ENCODE results near the gene MEX3C. TPM values are rescaled to one million over a fixed set of nuclear protein-coding genes. Genes with fewer than 3 reads are reported as not detected.

Gene MEX3C
- total and polyA plus RNA-seq, 12 donors, result 7.0 to 38.9 (median 29.6) TPM

DNA sequence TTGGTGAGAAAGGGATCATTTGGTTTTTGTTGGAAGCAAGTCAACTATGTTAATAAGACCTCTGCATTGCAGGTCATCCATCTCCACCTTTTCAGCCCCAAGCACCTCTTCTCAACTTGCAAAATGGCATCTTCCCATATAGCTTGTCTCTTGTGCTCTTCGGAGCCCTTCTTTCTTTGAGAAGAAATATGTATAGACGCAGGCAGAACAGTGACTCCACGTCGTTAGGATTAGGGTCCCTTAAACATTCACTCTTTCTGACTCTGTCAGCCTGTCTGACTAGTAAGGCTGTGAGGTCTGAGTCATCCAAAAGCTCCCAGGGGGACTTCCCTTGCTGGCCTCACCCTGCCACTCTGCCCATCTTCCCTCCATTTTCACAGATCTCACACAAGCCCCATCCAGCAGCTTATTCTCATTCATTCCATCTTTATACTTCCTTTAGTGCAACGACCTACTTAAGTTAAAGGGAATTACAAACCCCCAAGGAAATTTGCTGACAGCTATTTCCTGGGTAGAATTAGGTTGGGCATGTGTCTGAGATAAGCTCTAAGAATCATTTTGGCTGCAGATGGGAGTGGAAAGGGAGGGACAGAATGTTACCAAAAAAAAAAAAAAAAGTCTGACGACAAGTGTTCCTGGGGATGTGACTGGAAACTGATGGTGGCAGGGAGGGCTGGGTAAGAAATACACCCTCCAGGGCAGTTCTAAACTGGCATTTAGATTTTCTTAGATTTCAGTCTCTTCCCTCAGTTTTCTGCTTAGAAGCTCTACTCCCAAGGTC lies 37.7 kb upstream of the MEX3C start:
- no peaks in the 10 kb centered on the region for H3K27me3 ChIP-seq
- H3K4me1 ChIP-seq (replicated peaks in 1 of 2), result no peaks in the 10 kb centered on the region
- 51 to 64% (median 55%) methylated on average over 6 of the region's 6 CpGs for WGBS, 4 donors
- no peaks in the 10 kb centered on the region for H3K9me3 ChIP-seq (replicated peaks in 1 of 3)
- intact Hi-C loops (cut with DNase I), result no loop called here
- H3K36me3 ChIP-seq (replicated peaks in 1 of 2), result no peaks in the 10 kb centered on the region
- no peak overlapping the region for H3K4me3 ChIP-seq
- no peak overlapping the region for H3K27ac ChIP-seq
- no peak for DNase-seq
- TF ChIP-seq CTCF (IDR thresholded peaks at IDR 0.05) (no peak), POLR2A (IDR thresholded peaks at IDR 0.05) (no peak)

- no peaks in the 10 kb centered on the region for H3K36me3 ChIP-seq (replicated peaks in 1 of 2)
- intact Hi-C loops (cut with DNase I), result no loop called here
- no peaks in the 10 kb centered on the region for H3K27me3 ChIP-seq
- WGBS, 4 donors, result 69 to 78% (median 74%) methylated on average over 11 of the region's 11 CpGs
- no peak for DNase-seq
- no peaks in the 10 kb centered on the region for H3K9me3 ChIP-seq (replicated peaks in 1 of 3)
- H3K4me1 ChIP-seq (replicated peaks in 1 of 2), result no peaks in the 10 kb centered on the region
- no peak overlapping the region for H3K4me3 ChIP-seq
- TF ChIP-seq CTCF (IDR thresholded peaks at IDR 0.05) (no peak), POLR2A (IDR thresholded peaks at IDR 0.05) (no peak)
- no peak overlapping the region for H3K27ac ChIP-seq
Measured at GRCh38 chr18:51234117-51235008, 36.9 kb upstream of the MEX3C start.

GRCh38 chr18:51229328-51229727 lies 31.8 kb upstream of the MEX3C start:
- DNase-seq, result no peak
- Histone ChIP-seq H3K9me3 (replicated peaks in 1 of 3) (no peaks in the 10 kb centered on the region), H3K36me3 (replicated peaks in 1 of 2) (no peaks in the 10 kb centered on the region), H3K27ac (no peak overlapping the region), H3K27me3 (no peaks in the 10 kb centered on the region), H3K4me1 (replicated peaks in 1 of 2) (no peaks in the 10 kb centered on the region), H3K4me3 (no peak overlapping the region)
- TF ChIP-seq POLR2A (IDR thresholded peaks at IDR 0.05) (no peak), CTCF (IDR thresholded peaks at IDR 0.05) (no peak)
- WGBS, 4 donors, result 67 to 79% (median 78%) methylated on average over 4 of the region's 4 CpGs
- intact Hi-C loops (cut with DNase I), result no loop called here

DNA sequence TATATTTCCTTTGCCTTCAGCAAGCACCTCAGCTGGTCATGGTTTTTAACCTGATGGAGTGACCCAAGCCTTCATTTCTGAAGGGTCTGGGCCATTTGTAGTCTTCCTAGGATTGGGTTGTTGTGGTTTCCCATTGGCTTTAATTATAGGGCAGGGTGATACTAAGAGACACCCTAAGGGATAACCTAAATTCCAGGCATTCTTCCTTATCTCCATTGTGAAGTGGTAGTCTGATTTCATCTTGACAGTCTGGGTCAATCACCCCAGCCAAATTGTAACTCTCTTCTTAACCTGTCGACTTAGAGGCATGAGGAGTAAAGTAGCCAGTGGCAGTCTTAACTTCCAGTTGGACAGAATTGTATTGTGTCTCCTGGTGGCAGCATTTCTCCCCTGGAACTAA lies 30.2 kb upstream of the MEX3C start:
- DNase-seq, result no peak
- Histone ChIP-seq H3K36me3 (replicated peaks in 1 of 2) (no peaks in the 10 kb centered on the region), H3K27ac (no peak overlapping the region), H3K4me3 (no peak overlapping the region), H3K9me3 (replicated peaks in 1 of 3) (no peaks in the 10 kb centered on the region), H3K4me1 (replicated peaks in 1 of 2) (no peaks in the 10 kb centered on the region), H3K27me3 (no peaks in the 10 kb centered on the region)
- TF ChIP-seq POLR2A (IDR thresholded peaks at IDR 0.05) (no peak), CTCF (IDR thresholded peaks at IDR 0.05) (no peak)
- intact Hi-C loops (cut with DNase I), result no loop called here
- WGBS, 4 donors, result 64 to 90% (median 81%) methylated on average over 1 of the region's 1 CpG

All from adrenal gland (tissue), 12 donors.